Measurements from ENCODE around the gene DSCAML1.
A peak's percentile ranks its signal among the peaks of the same experiment; 100 is the strongest.

DSCAML1 gene

DNA sequence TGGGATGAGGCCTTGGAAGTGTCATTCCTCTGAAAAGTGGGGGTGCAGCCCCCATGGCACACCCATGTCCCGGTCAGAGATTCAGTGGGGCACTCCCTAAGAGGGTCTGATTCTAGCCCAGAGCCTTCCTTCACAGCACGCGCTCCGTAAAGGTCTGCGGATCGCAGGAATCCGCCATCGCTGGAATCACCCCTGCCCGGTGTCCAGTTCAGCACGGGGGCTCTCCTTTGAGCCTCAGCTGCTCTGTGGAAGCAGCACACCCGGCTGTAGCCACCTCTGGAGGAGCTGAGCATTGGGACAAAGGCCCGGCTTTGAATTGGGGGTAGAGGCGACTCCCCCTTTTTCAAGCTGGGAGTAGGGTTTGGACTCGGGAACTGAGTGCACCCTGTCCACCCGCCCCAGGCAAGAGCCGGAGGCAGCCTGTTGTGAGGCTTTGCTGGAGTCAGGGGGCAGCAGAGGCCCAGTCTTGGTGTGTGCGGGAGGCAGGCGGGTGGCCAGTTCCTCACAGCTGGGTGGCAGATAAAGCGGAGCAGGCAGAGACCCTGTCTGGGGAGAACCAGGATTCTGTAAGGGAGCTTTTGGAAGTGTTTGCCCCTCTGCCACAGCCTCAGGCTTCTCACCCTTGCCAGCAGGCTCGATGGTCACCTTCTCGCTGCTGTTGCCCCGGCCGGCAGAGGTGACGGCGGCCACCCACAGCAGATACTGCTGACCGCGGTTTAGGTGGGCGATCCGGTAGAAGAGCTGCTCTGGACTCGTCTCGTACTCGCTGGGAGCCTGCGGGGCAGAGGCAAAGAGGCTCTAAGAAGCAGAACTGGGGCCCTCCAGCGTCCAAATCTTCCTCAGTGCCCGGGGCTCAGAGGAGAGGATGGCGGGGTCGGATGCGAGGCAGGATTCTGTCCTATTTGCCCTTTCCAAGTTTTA, 353.5 kb downstream of the DSCAML1 start:
- no peak for DNase-seq (ENCODE audit: low read depth in 2 of 2)

GRCh38 chr11:117442869-117443239, 354.2 kb downstream of the DSCAML1 start:
- no peak for DNase-seq (ENCODE audit: low read depth in 2 of 2)

GRCh38 chr11:117442049-117442868, 354.8 kb downstream of the DSCAML1 start:
- DNase-seq (ENCODE audit: low read depth in 2 of 2), result no peak

GRCh38 chr11:117441146-117441975, 355.7 kb downstream of the DSCAML1 start:
- DNase-seq (ENCODE audit: low read depth in 2 of 2), result no peak

DNA sequence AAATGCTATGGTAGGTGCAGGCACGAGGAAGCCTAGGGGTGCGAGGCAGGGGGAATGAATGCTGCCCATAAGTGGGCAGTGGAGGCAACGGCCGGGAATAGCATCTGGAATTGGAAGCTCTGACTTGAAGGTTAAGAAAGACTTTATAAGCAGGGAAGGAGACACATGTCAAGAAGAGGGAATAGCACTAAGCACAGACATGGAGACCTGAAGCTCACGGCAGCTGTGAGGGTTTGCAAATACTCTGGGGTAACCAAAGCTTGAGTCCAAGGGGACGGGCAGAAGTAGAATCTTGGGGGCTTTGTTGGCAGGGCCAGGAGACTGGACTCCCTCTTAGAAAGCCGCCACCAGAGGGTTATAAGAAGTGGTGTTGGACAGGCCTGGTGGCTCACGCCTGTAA, 356.8 kb downstream of the DSCAML1 start:
- DNase-seq (ENCODE audit: low read depth in 2 of 2), result no peak

DNA sequence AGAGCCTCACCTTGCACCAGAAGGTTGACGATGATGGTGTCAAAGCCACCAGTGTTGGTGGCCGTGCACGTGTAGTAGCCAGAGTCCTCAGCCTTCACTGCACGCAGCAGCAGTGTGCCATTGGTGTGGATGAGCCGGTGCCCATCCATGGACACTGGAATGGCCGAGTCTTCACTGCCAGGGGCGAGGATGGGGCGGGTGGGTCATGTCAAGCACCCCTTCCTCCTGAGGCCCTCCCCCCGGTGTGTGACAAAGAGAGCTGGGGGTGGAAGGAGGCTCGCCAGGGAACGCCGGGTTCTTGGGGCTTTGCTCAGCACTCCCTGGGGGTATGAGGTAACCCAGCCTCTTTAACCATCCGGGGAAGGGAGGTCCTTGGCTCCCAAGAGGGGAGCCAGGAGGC, 357.8 kb downstream of the DSCAML1 start:
- no peak for DNase-seq (ENCODE audit: low read depth in 2 of 2)

- DNase-seq (ENCODE audit: low read depth in 2 of 2), result peak in 1 of 2 donors; percentile 61
These were observed 358.5 kb downstream of the DSCAML1 start for GRCh38 chr11:117438371-117439000.

GRCh38 chr11:117437791-117438130, 359.3 kb downstream of the DSCAML1 start:
- no peak for DNase-seq (ENCODE audit: low read depth in 2 of 2)

- no peak for DNase-seq (ENCODE audit: low read depth in 2 of 2)
These were observed 359.8 kb downstream of the DSCAML1 start for GRCh38 chr11:117437041-117437790.

DNA sequence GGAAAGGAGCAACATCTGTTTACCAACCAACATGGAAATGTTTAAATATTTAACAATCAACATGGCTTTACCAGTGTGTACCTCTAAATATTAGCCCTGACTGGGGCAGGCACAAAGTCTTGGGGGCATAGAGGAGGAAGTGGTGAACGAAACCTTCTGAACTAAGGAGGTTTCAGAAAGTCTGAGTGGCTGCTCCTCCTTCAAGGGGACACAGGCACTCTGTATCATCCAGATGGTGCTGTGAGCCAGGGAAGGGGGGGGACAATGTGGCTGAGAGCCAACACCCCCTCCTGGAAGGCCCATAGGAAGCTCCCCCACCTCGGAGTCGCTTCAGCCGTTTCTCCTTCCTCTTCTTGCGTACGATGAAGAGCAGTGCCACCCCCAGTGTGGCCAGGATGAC, 361.7 kb downstream of the DSCAML1 start:
- DNase-seq (ENCODE audit: low read depth in 2 of 2), result no peak

DNA sequence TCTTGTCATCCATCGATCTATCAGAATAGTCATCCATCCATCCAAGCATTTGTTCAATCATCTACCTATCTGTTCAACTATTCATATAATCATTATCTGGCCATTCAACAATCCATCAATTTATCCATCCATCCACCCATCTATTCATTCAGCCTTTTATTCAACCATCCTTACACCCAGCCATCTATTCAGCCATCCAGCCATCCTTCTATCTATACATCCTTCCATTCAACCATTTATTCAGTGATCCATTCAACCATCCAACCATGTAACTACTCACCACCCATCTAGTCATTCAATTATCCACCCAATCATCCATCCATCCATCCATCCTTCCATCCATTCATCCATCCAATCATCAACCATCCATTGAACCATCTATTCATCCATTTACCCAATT, 362.5 kb downstream of the DSCAML1 start:
- DNase-seq (ENCODE audit: low read depth in 2 of 2), result no peak

DNA sequence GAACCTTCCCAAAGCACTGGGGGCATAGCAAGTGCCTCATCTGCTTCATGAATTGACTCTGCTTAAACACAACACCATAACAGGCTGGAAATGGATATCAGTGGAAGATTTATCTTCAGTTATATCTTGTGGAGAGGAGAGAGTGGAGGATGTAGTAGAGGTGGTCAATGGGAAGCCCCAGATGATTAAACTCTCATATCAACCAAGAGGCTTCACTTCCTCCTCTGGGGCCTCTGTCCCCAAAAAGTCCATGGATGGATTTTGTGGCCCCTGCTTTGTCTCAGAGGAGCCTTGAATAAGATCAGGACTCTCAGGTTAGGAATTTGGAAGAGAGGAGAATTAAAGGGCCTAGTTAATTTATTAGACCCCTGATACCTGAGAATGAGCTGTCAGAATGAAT, 363.3 kb downstream of the DSCAML1 start:
- no peak for DNase-seq (ENCODE audit: low read depth in 2 of 2)

GRCh38 chr11:117431436-117431835, 365.6 kb downstream of the DSCAML1 start:
- no peak for DNase-seq (ENCODE audit: low read depth in 2 of 2)

GRCh38 chr11:117430293-117430955, 366.6 kb downstream of the DSCAML1 start:
- no peak for DNase-seq (ENCODE audit: low read depth in 2 of 2)

- DNase-seq (ENCODE audit: low read depth in 2 of 2), result no peak
These were observed 368.2 kb downstream of the DSCAML1 start for GRCh38 chr11:117428856-117429229.

GRCh38 chr11:117428186-117428855, 368.7 kb downstream of the DSCAML1 start:
- DNase-seq (ENCODE audit: low read depth in 2 of 2), result no peak

DNA sequence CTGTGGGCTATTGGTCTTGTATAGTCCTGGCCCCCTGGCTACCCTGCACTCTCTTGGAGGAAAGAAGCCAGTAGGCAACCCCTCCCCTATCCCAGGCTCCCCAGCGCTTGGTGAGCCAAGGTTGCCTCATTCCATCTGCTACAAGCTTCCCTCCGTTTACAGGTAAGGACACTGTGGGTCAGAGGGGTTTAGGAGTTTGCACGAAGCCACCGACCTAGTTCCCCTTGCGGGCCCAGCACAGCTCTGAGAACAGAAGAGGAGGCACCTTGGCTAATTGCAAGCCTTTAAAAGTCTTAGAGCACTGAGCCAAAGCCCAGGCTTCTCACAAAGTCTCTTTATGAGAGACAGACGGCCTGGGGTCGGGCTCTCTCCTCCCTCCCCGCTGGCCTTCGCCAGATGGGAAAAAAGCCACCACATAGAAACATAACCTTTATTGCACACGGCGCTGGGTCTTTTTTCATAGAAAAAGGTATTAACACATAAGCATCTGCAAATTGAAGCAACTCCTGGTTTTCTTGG, 369.6 kb downstream of the DSCAML1 start:
- DNase-seq (ENCODE audit: low read depth in 2 of 2), result no peak

DNA sequence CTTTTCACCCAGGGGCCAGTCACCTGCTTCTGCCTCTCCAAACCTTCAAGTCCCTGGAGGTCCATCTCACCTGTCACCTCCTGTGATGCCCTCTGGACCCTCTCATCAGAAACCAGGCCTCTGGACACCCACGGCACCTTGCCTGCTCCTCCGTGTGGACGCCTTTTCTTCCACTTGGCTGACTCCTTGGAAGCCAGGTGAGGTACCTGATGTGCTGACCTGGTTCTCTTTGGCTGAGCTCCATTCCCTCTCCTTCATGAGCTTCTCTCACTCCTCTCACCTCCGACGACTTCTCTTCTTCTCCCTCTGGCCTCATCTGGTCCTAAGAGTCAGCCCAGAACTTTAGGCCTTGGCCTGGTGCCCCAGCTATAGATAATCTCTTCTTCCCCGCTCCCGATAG, 370.1 kb downstream of the DSCAML1 start:
- no peak for DNase-seq (ENCODE audit: low read depth in 2 of 2)

DNA sequence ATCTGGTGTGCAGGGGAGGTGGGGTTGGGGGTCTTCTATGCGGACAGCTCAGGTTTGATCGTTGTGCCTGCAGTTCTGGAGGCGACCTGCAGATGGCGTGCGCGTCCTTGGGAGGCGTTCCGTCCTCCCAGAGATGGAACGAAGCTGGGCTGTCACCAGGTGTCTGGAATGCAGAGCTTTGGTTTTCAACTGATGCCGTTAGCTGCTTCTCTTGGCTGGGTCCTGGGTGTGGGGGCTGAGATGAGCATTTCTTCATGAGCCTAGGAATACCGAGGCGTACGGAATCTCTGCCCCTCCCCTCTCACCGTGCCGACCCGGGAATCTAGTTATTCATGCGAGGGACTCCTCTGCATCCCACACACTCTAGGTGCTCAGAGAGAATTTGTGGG, 370.7 kb downstream of the DSCAML1 start:
- DNase-seq (ENCODE audit: low read depth in 2 of 2), result peak; percentile 59 to 80
